ENCODE results near the gene COX7B2. TPM values are rescaled to one million over a fixed set of nuclear protein-coding genes. Genes with fewer than 3 reads are reported as not detected.

Gene COX7B2
- polyA plus RNA-seq, 4 donors = not detected

- DNase-seq (ENCODE audit: low read depth in 4 of 4, low spot score in 2 of 4) = no peak
These were observed 143.6 kb downstream of the COX7B2 start for GRCh38 chr4:46765465-46765864.

GRCh38 chr4:46730075-46730474 lies 179.0 kb downstream of the COX7B2 start:
- DNase-seq (ENCODE audit: low read depth in 4 of 4, low spot score in 2 of 4) = no peak

- DNase-seq (ENCODE audit: low read depth in 4 of 4, low spot score in 2 of 4) = no peak
These were observed 189.0 kb downstream of the COX7B2 start for GRCh38 chr4:46720055-46720454.

- no peak for DNase-seq (ENCODE audit: low read depth in 4 of 4, low spot score in 2 of 4)
These were observed 191.1 kb downstream of the COX7B2 start for GRCh38 chr4:46717950-46718349.

- DNase-seq (ENCODE audit: low read depth in 4 of 4, low spot score in 2 of 4) = no peak
These were observed 193.6 kb downstream of the COX7B2 start for GRCh38 chr4:46715468-46715867.

GRCh38 chr4:46698891-46699290 lies 210.2 kb downstream of the COX7B2 start:
- no peak for DNase-seq (ENCODE audit: low read depth in 4 of 4, low spot score in 2 of 4)

Other genes with a start within 250 kb of the COX7B2 start
- under 1 TPM; 0.06 to 0.13 (median 0.10) TPM for gene GABRA4, start 84.3 kb upstream of the COX7B2 start, polyA plus RNA-seq (ENCODE audit: insufficient read length in 4 of 4)
- under 1 TPM; 0.35 to 0.92 (median 0.57) TPM for gene GABRB1, start 122.3 kb upstream of the COX7B2 start, polyA plus RNA-seq (ENCODE audit: insufficient read length in 4 of 4)